Measurements from ENCODE around the gene PLEKHH2. TPM values are rescaled to one million over a fixed set of nuclear protein-coding genes. Genes with fewer than 3 reads are reported as not detected.

The PLEKHH2 gene
- 4.6 and 5.3 TPM in 2 replicates for total RNA-seq

GRCh38 chr2:43637030-43637803, at the start of gene PLEKHH2:
PLEKHH2 (plus strand) TSS chr2:43637260; CDS start chr2:43644674, 7,414 bp downstream.

GRCh38 chr2:43595603-43596412, 41.3 kb upstream of the PLEKHH2 start, which contains the start of gene THADA:
THADA (minus strand) TSS chr2:43596038; CDS start chr2:43592392, 3,646 bp downstream.

GRCh38 chr2:43676322-43677050, 39.4 kb downstream of the PLEKHH2 start, which contains the start of gene C1GALT1C1L:
C1GALT1C1L (minus strand) TSS chr2:43676429; CDS start chr2:43676322, 107 bp downstream.

GRCh38 chr2:43773876-43774613, 137.0 kb downstream of the PLEKHH2 start, which contains the start of gene DYNC2LI1:
DYNC2LI1 (plus strand) TSS chr2:43774039; CDS start chr2:43774139, 100 bp downstream.

Other genes with a start within 250 kb of the PLEKHH2 start
- gene THADA, start 41.2 kb upstream of the PLEKHH2 start, total RNA-seq = 26.3 and 34.8 TPM in 2 replicates
- 0.57 and 0.74 TPM in 2 replicates for gene C1GALT1C1L, start 39.2 kb downstream of the PLEKHH2 start, total RNA-seq
- gene DYNC2LI1, start 136.8 kb downstream of the PLEKHH2 start, total RNA-seq = 19.9 and 26.7 TPM in 2 replicates
- gene ABCG5, start 201.6 kb downstream of the PLEKHH2 start, total RNA-seq = not detected in 2 replicates
- gene ABCG8, start 201.7 kb downstream of the PLEKHH2 start, total RNA-seq = not detected in 2 replicates